ENCODE measurements around the gene RAB1A.
"Not testable (repeated sequence)": the region's sequence is repeated elsewhere in the genome, so short reads cannot be mapped to it uniquely, and the experiment has no call there.

RAB1A gene

GRCh38 chr2:65129826-65130663 lies at the start of gene RAB1A:
TSS of gene RAB1A (minus strand) at chr2:65130106. CDS start at chr2:65129915, 191 bp downstream.
- peak within 1 kb of the TSS; percentile 98 for H3K4me3 ChIP-seq (ENCODE audit: low read depth, low read length)
- peak; percentile 32 for TF ChIP-seq CTCF (IDR thresholded peaks at IDR 0.05; ENCODE audit: low read depth, low read length, missing control alignments)
- in situ Hi-C loops (cut with HindIII; ENCODE audit: low sequenced_read_pairs), result loop anchor here (5.0 kb wide), 1 partner anchor 58 kb away; no protein-coding TSS in a partner anchor
- peak; percentile 99 for DNase-seq (ENCODE audit: low read depth)

- no peak for TF ChIP-seq CTCF (IDR thresholded peaks at IDR 0.05; ENCODE audit: low read depth, low read length, missing control alignments)
- no peak overlapping the region for H3K4me3 ChIP-seq (ENCODE audit: low read depth, low read length)
- in situ Hi-C loops (cut with HindIII; ENCODE audit: low sequenced_read_pairs), result no loop called here
- DNase-seq (ENCODE audit: low read depth), result no peak
These were observed 48.0 kb upstream of the RAB1A start for GRCh38 chr2:65177751-65178442.

- in situ Hi-C loops (cut with HindIII; ENCODE audit: low sequenced_read_pairs), result no loop called here
- no peak for DNase-seq (ENCODE audit: low read depth)
- H3K4me3 ChIP-seq (ENCODE audit: low read depth, low read length), result no peak overlapping the region
- no peak for TF ChIP-seq CTCF (IDR thresholded peaks at IDR 0.05; ENCODE audit: low read depth, low read length, missing control alignments)
These were observed 46.1 kb upstream of the RAB1A start for GRCh38 chr2:65175894-65176530.

GRCh38 chr2:65174031-65174430 lies 44.1 kb upstream of the RAB1A start:
- H3K4me3 ChIP-seq (ENCODE audit: low read depth, low read length); DNase-seq (ENCODE audit: low read depth); in situ Hi-C loops (cut with HindIII; ENCODE audit: low sequenced_read_pairs): not testable (repeated sequence)

GRCh38 chr2:65172994-65173790 lies 43.3 kb upstream of the RAB1A start:
- in situ Hi-C loops (cut with HindIII; ENCODE audit: low sequenced_read_pairs), result no loop called here
- H3K4me3 ChIP-seq (ENCODE audit: low read depth, low read length), result no peak overlapping the region
- TF ChIP-seq CTCF (IDR thresholded peaks at IDR 0.05; ENCODE audit: low read depth, low read length, missing control alignments), result no peak
- DNase-seq (ENCODE audit: low read depth), result no peak

GRCh38 chr2:65170611-65171477 lies 40.9 kb upstream of the RAB1A start:
- H3K4me3 ChIP-seq (ENCODE audit: low read depth, low read length); in situ Hi-C loops (cut with HindIII; ENCODE audit: low sequenced_read_pairs); DNase-seq (ENCODE audit: low read depth): not testable (repeated sequence)

Data from astrocyte of the cerebellum (primary cell).